HG02610 (cell line): Measurements from ENCODE around the gene WDR41.

ENCODE experiments used
- ATAC-seq: cut with Tn5 transposase; IDR thresholded peaks from one replicate; pipeline ENCODE4 v1.9.1; 2021; ENCODE audit warnings: mild to moderate bottlenecking, moderate library complexity; ENCODE audit not compliant: unreplicated experiment

The WDR41 gene

DNA sequence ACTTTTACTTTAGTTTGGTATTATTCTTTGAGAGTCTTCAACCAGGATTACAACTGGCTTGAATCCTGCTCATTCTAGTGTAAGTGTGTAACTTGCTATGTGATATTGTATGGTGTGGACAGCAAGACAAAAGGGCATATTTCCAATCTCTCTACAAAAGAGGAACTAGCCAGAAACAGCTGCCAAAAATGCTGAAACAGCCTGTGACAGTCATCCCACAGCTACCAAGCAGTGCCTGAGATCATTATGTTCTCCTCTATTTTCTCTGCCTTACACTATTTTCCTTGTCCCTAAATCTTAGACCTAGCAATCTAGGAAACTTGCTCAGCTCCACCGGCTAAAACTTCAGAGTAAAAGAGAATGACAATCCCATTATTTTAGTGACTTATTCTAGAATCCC lies 42.8 kb downstream of the WDR41 start:
- no peak for ATAC-seq

- no peak for ATAC-seq
These were observed 43.3 kb downstream of the WDR41 start for GRCh38 chr5:77448831-77449230.

DNA sequence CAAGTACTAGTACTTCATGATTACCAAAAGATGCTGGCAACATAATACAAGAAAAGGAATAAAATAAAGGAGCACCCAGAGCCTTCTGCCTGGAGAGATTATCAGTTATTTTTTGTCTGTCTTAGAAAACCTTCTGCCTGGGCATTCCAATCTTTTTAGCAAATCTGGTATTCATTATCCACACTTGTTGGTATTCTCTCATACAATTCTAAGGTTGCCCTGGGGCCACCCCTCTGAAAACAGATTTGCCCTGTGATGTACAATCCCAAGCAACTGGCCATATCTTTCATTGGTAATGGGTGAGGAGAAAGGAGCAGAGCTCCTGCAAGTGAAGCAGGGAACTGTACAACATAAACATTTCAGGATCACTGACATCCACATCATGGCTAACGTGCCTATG lies 47.8 kb downstream of the WDR41 start:
- ATAC-seq, result no peak

DNA sequence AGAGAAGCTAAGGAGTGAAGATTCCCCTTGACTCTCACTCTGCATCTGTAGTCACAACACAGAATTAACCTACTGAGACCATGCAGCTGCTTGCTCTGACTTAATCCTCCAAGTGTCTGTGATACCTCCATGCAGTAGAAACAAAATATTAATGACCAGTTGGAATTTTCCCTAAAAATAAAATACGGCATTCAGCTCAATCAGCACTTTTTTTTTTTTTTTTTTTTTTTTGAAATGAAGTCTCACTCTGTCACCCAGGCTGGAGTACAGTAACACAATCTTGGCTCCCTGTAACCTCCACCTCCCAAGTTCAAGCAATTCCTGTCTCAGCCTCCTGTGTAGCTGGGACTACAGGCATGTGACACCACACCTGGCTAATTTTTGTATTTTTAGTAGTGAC lies 48.4 kb downstream of the WDR41 start:
- no peak for ATAC-seq

- no peak for ATAC-seq
These were observed 54.0 kb downstream of the WDR41 start for GRCh38 chr5:77438071-77438470.

GRCh38 chr5:77437194-77437593 lies 54.9 kb downstream of the WDR41 start:
- no peak for ATAC-seq

DNA sequence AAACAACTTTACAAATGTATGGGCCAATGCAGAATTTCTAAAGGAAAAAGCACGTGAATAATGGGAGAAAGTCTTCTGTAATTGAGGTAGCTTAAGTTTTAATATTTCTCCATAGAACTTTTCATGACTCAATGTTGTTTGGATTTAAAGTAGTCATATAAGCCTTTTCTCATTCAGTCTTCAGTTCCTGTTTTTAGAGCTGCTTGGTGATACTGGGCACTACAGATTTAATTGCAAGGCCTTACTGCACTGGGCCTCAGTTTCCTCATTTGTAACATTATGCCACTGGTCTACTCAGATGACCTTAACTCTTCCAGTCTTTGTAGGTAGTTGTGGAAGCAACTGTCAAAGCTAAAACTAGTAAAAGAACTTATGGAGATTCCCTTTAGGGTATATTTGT lies 60.4 kb downstream of the WDR41 start:
- no peak for ATAC-seq

- no peak for ATAC-seq
These were observed 60.8 kb downstream of the WDR41 start for GRCh38 chr5:77431286-77431685.

DNA sequence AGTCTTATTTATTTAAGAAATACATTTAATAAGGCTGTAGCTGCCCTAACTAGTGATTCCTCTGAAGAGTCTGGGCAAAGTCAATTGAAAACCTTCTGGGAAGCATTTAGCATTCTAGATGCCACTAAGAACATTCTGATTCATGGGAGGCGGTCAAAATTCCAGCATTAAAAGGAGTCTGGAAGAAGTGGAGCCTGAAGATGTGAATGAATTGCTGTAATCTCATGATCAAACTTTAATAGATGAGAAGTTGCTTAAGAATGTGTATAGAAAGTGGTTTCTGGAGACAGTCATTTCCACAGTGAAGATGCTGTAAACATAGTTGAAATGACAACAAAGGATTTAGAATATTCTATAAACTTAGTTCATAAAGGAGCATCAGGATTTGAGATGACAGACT lies 61.4 kb downstream of the WDR41 start:
- no peak for ATAC-seq

DNA sequence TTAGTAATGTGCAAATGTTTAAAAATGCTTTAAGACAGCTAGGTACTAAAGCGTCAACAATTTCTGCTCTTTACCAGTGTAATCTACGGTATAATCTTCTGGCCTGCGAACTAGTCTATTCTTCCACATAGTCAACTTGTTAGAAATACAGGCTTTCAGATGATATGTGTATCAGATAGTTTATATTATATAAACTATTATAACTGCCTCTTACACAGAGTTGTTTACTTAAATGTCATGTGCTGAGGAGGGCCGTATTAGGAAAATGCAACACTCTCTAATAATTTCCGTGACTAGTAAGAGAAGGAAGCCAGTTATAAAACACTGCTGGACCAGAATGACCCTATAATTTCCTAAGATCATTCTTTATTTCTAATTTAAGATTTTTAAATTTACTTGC lies 63.6 kb downstream of the WDR41 start:
- ATAC-seq, result no peak

GRCh38 chr5:77427998-77428397 lies 64.1 kb downstream of the WDR41 start:
- ATAC-seq, result no peak

DNA sequence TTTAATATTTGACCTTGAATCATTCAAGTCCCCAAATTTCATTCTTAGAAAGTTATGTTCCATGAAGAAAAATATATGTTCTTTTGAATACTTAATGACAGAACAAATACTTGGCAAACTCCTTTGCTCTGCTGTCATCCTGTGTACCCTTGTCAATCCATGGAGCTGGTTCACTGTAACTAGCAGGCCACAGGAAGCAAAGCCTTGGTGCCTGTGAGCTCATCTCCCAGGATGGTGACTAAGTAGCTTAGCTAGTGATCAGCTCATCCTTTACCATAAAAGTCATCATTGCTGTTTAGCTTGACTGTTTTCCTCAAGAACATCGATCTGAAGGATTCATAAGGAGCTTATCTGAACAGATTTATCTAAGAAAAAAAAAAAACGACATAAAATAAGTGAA lies 65.4 kb downstream of the WDR41 start:
- ATAC-seq, result no peak

DNA sequence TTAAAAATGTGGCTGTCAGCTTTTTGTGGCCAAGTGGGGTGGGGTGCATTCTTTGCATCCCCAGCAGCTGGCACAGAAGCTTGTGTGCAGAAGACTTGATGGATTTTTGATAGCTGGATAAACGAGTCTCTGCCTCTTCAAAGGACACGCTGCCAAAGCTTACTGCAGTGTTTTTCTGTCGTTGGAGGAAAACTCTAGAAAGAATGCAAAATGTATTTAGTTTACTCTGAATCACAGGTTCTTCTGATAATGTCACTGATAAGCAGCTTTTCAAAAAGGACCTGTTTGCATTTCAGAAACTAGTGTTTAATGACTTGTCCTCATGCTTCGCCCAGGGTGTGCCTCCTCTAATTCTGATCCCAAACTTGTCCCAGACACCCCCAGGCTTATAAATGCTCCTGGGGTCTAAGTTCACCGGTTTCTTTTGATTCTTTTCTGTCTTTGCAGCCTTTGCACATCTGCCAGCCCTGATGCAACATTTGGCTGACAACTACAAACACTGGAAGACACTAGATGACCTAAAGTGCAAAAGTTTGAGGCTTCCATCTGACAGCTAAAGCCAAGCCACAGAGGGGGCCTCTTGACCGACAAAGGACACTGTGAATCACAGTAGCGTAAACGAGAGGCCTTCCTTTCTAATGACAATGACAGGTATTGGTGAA lies 66.0 kb downstream of the WDR41 start:
- no peak for ATAC-seq

- ATAC-seq, result no peak
These were observed 66.7 kb downstream of the WDR41 start for GRCh38 chr5:77425420-77425819.

DNA sequence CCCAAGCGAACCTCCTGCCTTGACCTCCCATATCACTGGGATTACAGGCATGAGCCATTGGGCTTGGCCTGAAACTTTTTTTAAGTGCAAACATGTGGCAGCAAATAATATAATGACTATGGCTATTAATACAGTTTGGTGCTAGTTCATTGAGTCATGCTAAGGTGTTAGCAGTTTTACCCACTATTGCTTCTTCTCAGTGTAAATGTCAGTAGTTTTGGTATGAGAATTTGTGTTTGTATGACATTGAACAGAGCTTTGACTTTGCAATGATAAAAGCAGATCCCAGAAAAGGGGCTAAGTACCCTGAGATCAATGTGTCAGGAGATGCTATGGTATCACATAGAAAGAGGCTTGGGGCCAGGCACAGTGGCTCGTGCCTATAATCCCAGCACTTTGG lies 67.2 kb downstream of the WDR41 start:
- no peak for ATAC-seq

DNA sequence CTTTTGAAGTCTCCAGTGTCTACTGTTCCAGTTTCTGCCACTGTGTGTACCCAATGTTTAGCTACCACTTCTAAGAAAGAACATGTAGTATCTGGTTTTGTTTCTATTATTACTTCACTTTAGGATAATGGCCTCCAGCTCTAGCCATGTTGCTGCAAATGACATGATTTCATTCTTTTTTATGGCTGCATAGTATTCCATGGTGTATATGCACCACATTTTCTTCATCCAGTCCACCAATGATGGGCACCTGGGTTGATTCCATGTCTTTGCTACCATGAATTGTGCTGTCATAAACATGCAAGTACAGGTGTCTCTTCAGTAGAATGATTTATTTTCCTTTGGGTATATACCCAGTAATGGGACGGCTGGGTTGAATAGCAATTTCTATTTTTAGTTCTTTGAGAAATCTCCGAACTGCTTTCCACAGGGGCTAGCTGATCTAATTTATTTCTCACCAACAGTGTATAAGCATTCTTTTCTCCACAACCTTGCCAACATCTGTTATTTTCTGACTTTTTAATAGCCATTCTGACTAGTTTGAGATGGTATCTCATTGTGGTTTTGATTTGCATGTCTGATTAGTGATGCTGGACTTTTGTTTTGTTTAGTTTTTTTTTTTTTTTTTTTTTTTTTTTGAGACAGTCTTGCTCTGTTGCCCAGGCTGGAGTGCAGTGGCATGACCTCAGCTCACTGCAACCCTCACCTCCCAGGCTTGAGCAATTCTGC lies 68.9 kb downstream of the WDR41 start:
- no peak for ATAC-seq

GRCh38 chr5:77420940-77421339 lies 71.2 kb downstream of the WDR41 start:
- ATAC-seq, result no peak

DNA sequence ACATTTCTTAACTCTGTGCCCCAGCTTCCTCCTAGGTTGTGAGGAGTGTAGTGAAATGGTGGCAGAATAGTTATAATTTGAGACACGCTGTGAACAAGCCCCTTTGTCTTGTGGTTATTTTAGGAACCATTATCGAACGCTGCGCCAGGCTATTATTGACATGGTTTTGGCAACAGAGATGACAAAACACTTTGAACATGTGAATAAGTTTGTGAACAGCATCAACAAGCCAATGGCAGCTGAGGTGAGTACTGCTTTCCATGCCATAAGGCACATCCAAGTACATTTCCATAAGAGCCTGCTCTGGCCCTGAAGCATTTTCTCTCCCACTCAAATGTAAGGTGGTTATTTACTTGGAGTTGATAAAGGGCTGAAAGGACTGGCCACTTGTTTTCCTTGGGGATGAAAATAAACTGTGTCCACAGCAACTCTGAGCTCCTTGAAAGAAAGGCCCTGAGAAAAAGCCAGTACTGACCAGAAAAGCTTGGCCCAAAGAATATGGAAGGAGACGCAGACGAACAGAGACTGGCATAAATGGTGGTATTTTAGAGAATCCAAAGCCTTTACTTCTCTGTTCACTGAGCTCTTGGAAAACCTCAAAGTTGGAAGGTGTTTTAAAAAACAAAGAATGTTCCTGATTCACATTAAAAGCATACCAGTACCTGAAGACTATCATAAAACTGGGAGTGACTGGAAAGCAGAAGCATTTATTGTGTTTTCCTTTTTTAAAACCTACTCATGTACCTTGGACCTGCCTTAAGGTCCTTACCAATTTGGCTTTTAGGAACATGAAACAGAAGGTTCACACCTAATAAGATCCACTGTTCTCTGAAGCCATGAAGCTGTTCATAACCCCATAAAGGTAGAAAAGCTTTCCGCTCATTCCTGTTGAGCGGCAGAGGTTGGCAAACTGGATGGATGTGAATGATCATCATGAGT lies 72.2 kb downstream of the WDR41 start:
- no peak for ATAC-seq

GRCh38 chr5:77418601-77419581 lies 73.2 kb downstream of the WDR41 start:
- no peak for ATAC-seq

GRCh38 chr5:77418162-77418561 lies 74.0 kb downstream of the WDR41 start:
- no peak for ATAC-seq

- ATAC-seq, result no peak
These were observed 79.1 kb downstream of the WDR41 start for GRCh38 chr5:77413049-77413448.
